Effector CD4-positive, alpha-beta T cell (primary cell): Measurements from ENCODE around the gene FGD5.
"Not testable (repeated sequence)": the region's sequence is repeated elsewhere in the genome, so short reads cannot be mapped to it uniquely, and the experiment has no call there.

Source experiments
- DNase-seq: peaks from one replicate; pipeline ENCODE4 v3.0.0-alpha.2; 2020

The FGD5 gene

GRCh38 chr3:14806641-14807263 lies 12.0 kb upstream of the FGD5 start:
- no peak for DNase-seq

GRCh38 chr3:14808025-14808424 lies 10.7 kb upstream of the FGD5 start:
- DNase-seq, result no peak

- DNase-seq, result no peak
Measured at GRCh38 chr3:14808502-14809266, 10.1 kb upstream of the FGD5 start.

GRCh38 chr3:14809611-14810010 lies 9.2 kb upstream of the FGD5 start:
- DNase-seq, result not testable (repeated sequence)

GRCh38 chr3:14810070-14810791 lies 8.5 kb upstream of the FGD5 start:
- no peak for DNase-seq

- DNase-seq, result no peak
Measured at GRCh38 chr3:14810801-14811661, 7.7 kb upstream of the FGD5 start.

GRCh38 chr3:14811684-14812083 lies 7.1 kb upstream of the FGD5 start:
- DNase-seq, result no peak

GRCh38 chr3:14812196-14812790 lies 6.5 kb upstream of the FGD5 start:
- DNase-seq, result no peak

DNA sequence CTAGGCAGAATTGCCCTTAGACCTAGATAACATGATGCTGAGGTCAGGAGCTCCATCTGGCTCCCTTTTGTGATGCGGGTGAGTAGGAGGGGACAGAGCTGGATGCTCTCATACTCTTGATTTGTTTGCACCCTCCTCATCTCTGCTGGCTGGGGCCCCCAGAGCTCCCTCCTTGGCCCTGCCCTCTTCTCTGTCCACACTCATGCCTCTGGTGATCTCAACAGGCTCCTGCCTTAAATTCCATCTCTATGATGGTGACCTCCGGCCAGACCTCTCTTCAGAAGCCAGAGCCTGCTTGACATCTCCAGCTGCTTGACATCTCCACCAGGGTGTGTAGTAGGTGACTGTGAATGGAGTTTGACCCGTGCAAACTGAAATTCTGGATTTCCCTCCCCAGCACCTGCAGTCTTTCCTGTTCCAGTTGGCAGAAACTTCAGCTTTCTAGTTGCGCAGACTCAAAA lies 4.3 kb upstream of the FGD5 start:
- no peak for DNase-seq

DNA sequence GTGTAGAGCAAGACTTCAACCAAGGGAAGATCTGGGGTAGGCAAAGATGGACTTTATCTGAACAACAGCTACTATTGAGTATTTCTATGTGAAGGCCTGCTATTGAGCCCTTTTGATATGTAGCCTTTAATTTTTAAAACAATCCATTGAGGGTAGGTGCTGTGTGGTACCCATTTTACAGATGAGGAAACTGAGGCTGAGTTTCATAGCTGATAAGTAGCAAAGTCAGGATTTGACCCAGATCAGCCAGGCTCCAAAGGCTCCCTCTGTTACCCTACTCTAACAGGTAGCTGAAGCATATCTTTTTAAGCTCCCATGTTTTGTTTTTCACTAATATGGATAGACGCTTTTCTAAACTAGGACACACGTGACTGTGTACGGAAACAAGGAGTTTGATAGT lies 2.4 kb upstream of the FGD5 start:
- DNase-seq, result no peak

GRCh38 chr3:14819671-14820070 lies 909 bp downstream of the FGD5 start:
- DNase-seq, result no peak

- no peak for DNase-seq
Measured at GRCh38 chr3:14820156-14820555, 1.4 kb downstream of the FGD5 start.

GRCh38 chr3:14821151-14821550 lies 2.4 kb downstream of the FGD5 start:
- DNase-seq, result no peak

- no peak for DNase-seq
Measured at GRCh38 chr3:14822134-14822533, 3.4 kb downstream of the FGD5 start.

- DNase-seq, result no peak
Measured at GRCh38 chr3:14822670-14823390, 4.1 kb downstream of the FGD5 start.

DNA sequence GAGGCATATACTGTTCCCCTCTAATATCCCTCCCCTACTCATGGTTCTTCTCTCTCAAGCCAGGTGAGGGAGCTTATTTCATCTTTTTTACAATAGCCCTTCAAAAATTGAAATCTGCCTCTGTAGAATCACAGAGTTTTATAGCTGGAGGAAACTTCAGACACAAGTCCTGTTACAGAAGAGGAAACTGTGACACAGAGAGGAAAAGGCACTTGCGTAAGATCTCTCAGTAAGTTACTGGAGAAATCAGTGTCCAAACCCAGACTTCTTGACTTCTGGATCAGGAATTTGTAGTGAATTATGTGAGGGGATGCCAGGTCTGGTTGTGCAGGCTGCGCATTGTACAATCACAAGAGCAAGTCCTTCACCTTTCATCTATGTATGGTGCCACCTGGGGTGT lies 4.6 kb downstream of the FGD5 start:
- DNase-seq, result no peak

GRCh38 chr3:14823910-14824629 lies 5.3 kb downstream of the FGD5 start:
- DNase-seq, result no peak

DNA sequence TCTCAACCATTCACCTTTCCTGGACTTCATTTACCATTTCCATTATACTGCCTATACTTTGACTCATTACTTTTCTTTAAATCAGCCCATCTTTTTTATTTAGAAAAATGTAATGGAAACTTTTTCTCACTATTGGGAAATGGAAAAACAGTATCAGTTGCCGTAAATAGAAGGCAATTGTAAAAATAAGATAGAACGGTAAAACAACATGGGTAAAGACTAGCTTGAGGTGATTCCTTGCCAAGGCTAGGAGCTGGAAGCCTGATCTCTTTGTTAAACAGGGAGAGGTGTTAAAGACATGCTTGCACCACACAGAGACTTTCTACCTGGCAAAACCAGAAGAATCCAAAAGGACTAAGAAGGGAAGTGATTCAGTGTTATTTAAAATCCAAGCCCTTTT lies 5.9 kb downstream of the FGD5 start:
- no peak for DNase-seq

- DNase-seq, result no peak
Measured at GRCh38 chr3:14826069-14826468, 7.3 kb downstream of the FGD5 start.

DNA sequence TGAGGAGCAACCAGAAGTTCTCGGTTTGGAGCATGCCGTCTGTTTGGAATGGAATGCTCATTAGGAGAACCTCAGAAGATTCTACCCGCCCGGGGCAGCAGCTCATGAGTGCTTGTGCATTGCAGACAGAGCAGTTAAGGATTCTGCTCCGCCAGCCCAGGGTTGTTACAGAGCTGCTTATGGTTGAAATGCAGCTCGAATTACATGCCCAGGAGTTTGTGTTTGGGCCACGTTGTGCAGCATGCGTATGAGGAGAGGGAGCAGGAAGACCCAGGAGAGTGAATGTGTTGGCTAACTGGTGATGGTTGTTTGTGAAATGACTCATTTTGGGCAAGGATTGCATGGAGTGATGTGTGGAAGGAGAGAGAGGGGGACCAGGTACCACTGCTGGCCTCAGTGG lies 9.0 kb downstream of the FGD5 start:
- DNase-seq, result no peak

GRCh38 chr3:14829811-14830210 lies 11.0 kb downstream of the FGD5 start:
- no peak for DNase-seq
